PC-9 (cell line): Measurements from ENCODE around the gene MGRN1. TPM values are rescaled to one million over a fixed set of nuclear protein-coding genes. Genes with fewer than 3 reads are reported as not detected.

Source experiments
- BruUV-seq: library from RNA; stranded (reverse); fragments of 400-500 nt; replicated peaks from 2 replicates; lab custom pipeline; 2021; lab: Mats Ljungman, UMichigan
- CTCF ChIA-PET: fragments of 300-600 bp; sonication (Branson Sonifier 250); formaldehyde crosslinking; loops from one replicate; lab custom pipeline; 2022; ENCODE audit warnings: antibody characterized with exemption; lab: Charles Lee
- POLR2A ChIA-PET: fragments of 300-600 bp; sonication (Branson Sonifier 250); formaldehyde crosslinking; loops from one replicate; lab custom pipeline; 2022; ENCODE audit warnings: antibody characterized with exemption; ENCODE audit not compliant: unreplicated experiment; lab: Charles Lee
- DNase-seq, 2 experiments: peaks; one replicate each; pipeline versions ENCODE4 v3.0.0 to v3.0.0-alpha.2; 2015 to 2022; ENCODE audit warnings: mixed read lengths in 1 of 2
- H2AFZ ChIP-seq: fragments of 200-600 bp; sonication (generic); 2 replicates; pipeline ENCODE4 v1.8.1; 2017; ENCODE audit warnings: antibody characterized with exemption
- H3F3A ChIP-seq: fragments of 200-600 bp; sonication (generic); 2 replicates; pipeline ENCODE4 v1.8.1; 2017; ENCODE audit warnings: antibody characterized with exemption, mild to moderate bottlenecking, low read depth; ENCODE audit not compliant: insufficient read depth
- H3K27ac ChIP-seq: fragments of 200-600 bp; sonication (generic); 2 replicates; pipeline ENCODE4 v1.6.1; 2016; ENCODE audit warnings: mixed run types
- H3K27me3 ChIP-seq: fragments of 200-600 bp; sonication (generic); 2 replicates; pipeline ENCODE4 v1.6.1; 2016; ENCODE audit warnings: low read depth, mixed run types; ENCODE audit not compliant: insufficient read depth
- H3K36me3 ChIP-seq: fragments of 200-600 bp; sonication (generic); 2 replicates; pipeline ENCODE4 v1.6.1; 2016; ENCODE audit warnings: low read depth, mixed run types
- H3K4me1 ChIP-seq: fragments of 200-600 bp; sonication (generic); replicated peaks from 2 replicates; pipeline ENCODE4 v1.6.1; 2016; ENCODE audit warnings: mixed run types; ENCODE audit not compliant: insufficient read depth
- H3K4me2 ChIP-seq: fragments of 200-600 bp; sonication (generic); 2 replicates; pipeline ENCODE4 v1.6.1; 2017; ENCODE audit warnings: mixed run types
- H3K4me3 ChIP-seq: fragments of 200-600 bp; sonication (generic); 2 replicates; pipeline ENCODE4 v1.6.1; 2016; ENCODE audit warnings: mixed run types
- H3K79me2 ChIP-seq: fragments of 200-600 bp; sonication (generic); 2 replicates; pipeline ENCODE4 v1.6.1; 2017; ENCODE audit warnings: low read depth, mixed run types
- H3K9me2 ChIP-seq: fragments of 200-600 bp; sonication (generic); 2 replicates; pipeline ENCODE4 v1.8.1; 2017; ENCODE audit warnings: mild to moderate bottlenecking; ENCODE audit not compliant: insufficient read depth
- H3K9me3 ChIP-seq: fragments of 200-600 bp; sonication (generic); 2 replicates; pipeline ENCODE4 v1.8.1; 2016; ENCODE audit warnings: low read depth; ENCODE audit not compliant: insufficient read depth
- H4K20me1 ChIP-seq: fragments of 200-600 bp; sonication (generic); 2 replicates; pipeline ENCODE4 v1.8.1; 2017; ENCODE audit not compliant: insufficient read depth
- EZH2 ChIP-seq: fragments of 200-600 bp; sonication (generic); IDR thresholded peaks from 2 replicates; pipeline ENCODE4 v1.8.0; 2017; ENCODE audit warnings: antibody characterized with exemption, low read depth
- intact Hi-C: fragments of 100-400 bp; cut with micrococcal nuclease; formaldehyde crosslinking; loops from one replicate; pipeline ENCODE4 v1.10.0; 2022; ENCODE audit not compliant: unreplicated experiment
- total RNA-seq: library from RNA; stranded (reverse); gene quantifications from 2 replicates; pipeline ENCODE4 v1.2.3, GENCODE V29; 2021
- TF ChIP-seq, protein P1 (sequence below): fragments of 200-600 bp; sonication (generic); conservative IDR thresholded peaks from 2 replicates; pipeline ENCODE4 v1.6.1; 2017; ENCODE audit warnings: mixed run types, antibody characterized with exemption, mild to moderate bottlenecking, moderate library complexity

Gene MGRN1
- total RNA-seq, 1 experiment from 2014 or later: 70.4 TPM

GRCh38 chr16:4636196-4636595 lies 11.6 kb downstream of the MGRN1 start:
- peaks cover 74% of the 10 kb centered on the region for H3K79me2 ChIP-seq
- H3K4me2 ChIP-seq: no peak overlapping the region
- no peak overlapping the region for H3K4me3 ChIP-seq
- no peaks in the 10 kb centered on the region for H3K27me3 ChIP-seq
- intact Hi-C loops: no loop called here
- BruUV-seq: no TSS peak
- no peak overlapping the region for H2AFZ ChIP-seq
- H3K9me2 ChIP-seq: no peaks in the 10 kb centered on the region
- H3K36me3 ChIP-seq: no peaks in the 10 kb centered on the region
- DNase-seq: no peak
- peaks cover 9% of the 10 kb centered on the region; the same call in 1 of the 2 replicates for H3K4me1 ChIP-seq
- ChIA-PET POLR2A (no interaction called here), CTCF (no interaction called here)
- H4K20me1 ChIP-seq: peaks cover 53% of the 10 kb centered on the region
- H3K27ac ChIP-seq: no peak overlapping the region
- no peak for TF ChIP-seq EZH2
- TF ChIP-seq, protein P1, sequence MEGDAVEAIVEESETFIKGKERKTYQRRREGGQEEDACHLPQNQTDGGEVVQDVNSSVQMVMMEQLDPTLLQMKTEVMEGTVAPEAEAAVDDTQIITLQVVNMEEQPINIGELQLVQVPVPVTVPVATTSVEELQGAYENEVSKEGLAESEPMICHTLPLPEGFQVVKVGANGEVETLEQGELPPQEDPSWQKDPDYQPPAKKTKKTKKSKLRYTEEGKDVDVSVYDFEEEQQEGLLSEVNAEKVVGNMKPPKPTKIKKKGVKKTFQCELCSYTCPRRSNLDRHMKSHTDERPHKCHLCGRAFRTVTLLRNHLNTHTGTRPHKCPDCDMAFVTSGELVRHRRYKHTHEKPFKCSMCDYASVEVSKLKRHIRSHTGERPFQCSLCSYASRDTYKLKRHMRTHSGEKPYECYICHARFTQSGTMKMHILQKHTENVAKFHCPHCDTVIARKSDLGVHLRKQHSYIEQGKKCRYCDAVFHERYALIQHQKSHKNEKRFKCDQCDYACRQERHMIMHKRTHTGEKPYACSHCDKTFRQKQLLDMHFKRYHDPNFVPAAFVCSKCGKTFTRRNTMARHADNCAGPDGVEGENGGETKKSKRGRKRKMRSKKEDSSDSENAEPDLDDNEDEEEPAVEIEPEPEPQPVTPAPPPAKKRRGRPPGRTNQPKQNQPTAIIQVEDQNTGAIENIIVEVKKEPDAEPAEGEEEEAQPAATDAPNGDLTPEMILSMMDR: no peak
- H3F3A ChIP-seq: peaks cover 1% of the 10 kb centered on the region
- H3K9me3 ChIP-seq: 0 out of 2 replicates have a peak, but pooled peaks cover 3% of the 10 kb centered on the region

GRCh38 chr16:4637501-4638166 lies 13.0 kb downstream of the MGRN1 start:
- BruUV-seq: no TSS peak

DNA sequence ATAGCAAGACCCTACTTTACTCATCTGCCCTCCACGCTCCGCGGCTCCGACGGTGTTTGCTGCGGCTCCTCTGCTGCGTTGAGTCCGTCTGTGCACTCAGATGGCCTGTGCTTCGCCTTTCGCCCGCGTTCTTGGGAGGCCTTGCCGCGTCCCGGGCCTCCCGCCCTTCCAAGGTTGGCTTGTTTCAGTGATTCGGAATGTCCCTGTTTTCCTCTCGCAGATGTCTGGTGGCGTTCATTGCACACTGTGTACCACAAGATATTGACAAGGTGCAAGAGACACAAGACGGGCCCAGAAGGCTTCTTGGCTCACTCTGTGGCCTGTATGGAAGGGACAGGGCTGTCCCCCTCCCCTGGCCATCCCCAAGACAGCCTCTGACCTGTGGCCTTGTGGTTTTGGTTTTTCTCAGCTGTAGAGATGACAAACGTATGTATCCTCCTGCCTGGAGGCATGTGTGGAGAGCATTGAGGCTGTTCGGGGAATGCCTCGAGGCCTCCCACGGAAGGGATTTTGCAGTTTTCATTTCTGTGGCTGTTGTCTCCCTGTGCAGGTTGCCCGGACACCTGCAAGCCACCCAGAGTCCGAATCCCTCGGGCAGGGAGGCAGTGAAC lies 15.4 kb downstream of the MGRN1 start:
- no peak for DNase-seq
- Histone ChIP-seq H3K9me2 (no peaks in the 10 kb centered on the region), H3K27ac (no peak overlapping the region), H3K4me2 (no peak overlapping the region), H3K4me1 (no peaks in the 10 kb centered on the region), H3K27me3 (no peaks in the 10 kb centered on the region), H3K9me3 (no peaks in the 10 kb centered on the region), H3K36me3 (no peaks in the 10 kb centered on the region), H3F3A (no peaks in the 10 kb centered on the region), H3K4me3 (no peak overlapping the region), H3K79me2 (peaks cover 49% of the 10 kb centered on the region), H2AFZ (no peak overlapping the region), H4K20me1 (peaks cover 50% of the 10 kb centered on the region)
- TF ChIP-seq, protein P1: no peak
- TF ChIP-seq EZH2: no peak
- no TSS peak for BruUV-seq
- CTCF ChIA-PET: no interaction called here
- intact Hi-C loops: no loop called here
- POLR2A ChIA-PET: no interaction called here

More at GRCh38 chr16:4637501-4638166, 13.0 kb downstream of the MGRN1 start:
- ChIA-PET CTCF (no interaction called here), POLR2A (interaction anchor here (0.5 kb wide), 1 partner anchor 106 kb away, joined by 14 read pairs; no protein-coding TSS in a partner anchor)
- H3K36me3 ChIP-seq: no peaks in the 10 kb centered on the region
- no peak overlapping the region for H3K4me3 ChIP-seq
- TF ChIP-seq EZH2: no peak
- TF ChIP-seq, protein P1: no peak
- no peak for DNase-seq
- H4K20me1 ChIP-seq: peaks cover 56% of the 10 kb centered on the region
- peaks cover 62% of the 10 kb centered on the region for H3K79me2 ChIP-seq
- H3K27ac ChIP-seq: no peak overlapping the region
- no peaks in the 10 kb centered on the region for H3K27me3 ChIP-seq
- H3K4me1 ChIP-seq: peaks cover 1% of the 10 kb centered on the region; the same call in 1 of the 2 replicates
- H3K9me2 ChIP-seq: no peaks in the 10 kb centered on the region
- no peak overlapping the region for H2AFZ ChIP-seq
- no peaks in the 10 kb centered on the region for H3F3A ChIP-seq
- H3K4me2 ChIP-seq: no peak overlapping the region
- H3K9me3 ChIP-seq: no peaks in the 10 kb centered on the region
- intact Hi-C loops: no loop called here
